HepG2 (cell line): ENCODE data around the gene LTC4S. TPM values are rescaled to one million over a fixed set of nuclear protein-coding genes. Genes with fewer than 3 reads are reported as not detected.

Experiments used
- ATAD3A ChIP-seq: sonication (generic); formaldehyde crosslinking; IDR thresholded peaks from 2 replicates; pipeline ENCODE4 v1.4.0; 2020; ENCODE audit warnings: missing genetic modification reagents
- BORCS8-MEF2B ChIP-seq: sonication (generic); formaldehyde crosslinking; IDR thresholded peaks from 2 replicates; pipeline ENCODE4 v1.8.0; 2022; ENCODE audit warnings: mild to moderate bottlenecking, missing genetic modification reagents
- CCDC6 ChIP-seq: sonication (generic); formaldehyde crosslinking; IDR thresholded peaks from 2 replicates; pipeline ENCODE4 v1.8.1; 2022; ENCODE audit warnings: mild to moderate bottlenecking, missing genetic modification reagents, moderate library complexity
- CENPT ChIP-seq: sonication (generic); formaldehyde crosslinking; IDR thresholded peaks from 2 replicates; pipeline ENCODE4 v1.8.0; 2022; ENCODE audit warnings: low read depth, mild to moderate bottlenecking, moderate library complexity, missing genetic modification reagents
- FOSL2 ChIP-seq: sonication (generic); formaldehyde crosslinking; IDR thresholded peaks from 2 replicates; pipeline ENCODE4 v1.4.0; 2020; ENCODE audit warnings: missing genetic modification reagents
- GTF3A ChIP-seq: sonication (generic); formaldehyde crosslinking; conservative IDR thresholded peaks from 2 replicates; pipeline ENCODE4 v1.4.0; 2020; ENCODE audit warnings: mild to moderate bottlenecking, missing genetic modification reagents
- HHEX ChIP-seq: IDR thresholded peaks from 2 replicates; pipeline ENCODE4 v1.6.1; 2016; ENCODE audit warnings: control low read depth
- HNF4A ChIP-seq: sonication (generic); formaldehyde crosslinking; IDR thresholded peaks from 2 replicates; pipeline ENCODE4 v1.4.0; 2020; ENCODE audit warnings: missing genetic modification reagents
- NFE2L1 ChIP-seq: sonication (generic); formaldehyde crosslinking; IDR thresholded peaks from 2 replicates; pipeline ENCODE4 v1.4.0; 2020; ENCODE audit warnings: missing genetic modification reagents, mild to moderate bottlenecking, borderline replicate concordance
- NR2F1 ChIP-seq, 2 experiments: fragments of 450-650 bp in 1 of 2; formaldehyde crosslinking in 1 of 2; IDR thresholded peaks; 2 replicates each; pipeline versions ENCODE4 v1.5.0 to v1.6.1; 2016 to 2020; ENCODE audit warnings: mild to moderate bottlenecking in 1 of 2, missing compliant biosample characterization in 1 of 2, missing genetic modification reagents in 1 of 2, moderate library complexity in 1 of 2
- PHF8 ChIP-seq: sonication (generic); formaldehyde crosslinking; IDR thresholded peaks from 2 replicates; pipeline ENCODE4 v1.5.0; 2020; ENCODE audit warnings: missing genetic modification reagents
- SAP130 ChIP-seq: IDR thresholded peaks from 2 replicates; pipeline ENCODE4 v1.6.1; 2016; ENCODE audit warnings: low read depth
- SMAD3 ChIP-seq: sonication (generic); formaldehyde crosslinking; IDR thresholded peaks from 2 replicates; pipeline ENCODE4 v1.4.0; 2020; ENCODE audit warnings: missing genetic modification reagents
- SNAPC2 ChIP-seq: sonication (generic); formaldehyde crosslinking; IDR thresholded peaks from 2 replicates; pipeline ENCODE4 v1.8.1; 2022; ENCODE audit warnings: mild to moderate bottlenecking, missing genetic modification reagents
- U2AF1 ChIP-seq: fragments of 200-400 bp; formaldehyde crosslinking; optimal IDR thresholded peaks from 2 replicates; pipeline ENCODE3; 2017; ENCODE audit warnings: mild to moderate bottlenecking, low read depth, low read length
- ZC3H13 ChIP-seq: sonication (generic); formaldehyde crosslinking; IDR thresholded peaks from 2 replicates; pipeline ENCODE4 v1.8.1; 2023; ENCODE audit warnings: mild to moderate bottlenecking, missing genetic modification reagents, moderate library complexity
- ZNF18 ChIP-seq: sonication (generic); formaldehyde crosslinking; IDR thresholded peaks from 2 replicates; pipeline ENCODE4 v1.8.0; 2022; ENCODE audit warnings: mild to moderate bottlenecking, missing genetic modification reagents; ENCODE audit not compliant: insufficient replicate concordance
- ZNF275 ChIP-seq: sonication (generic); formaldehyde crosslinking; IDR thresholded peaks from 2 replicates; pipeline ENCODE4 v1.8.0; 2022; ENCODE audit warnings: missing genetic modification reagents, mild to moderate bottlenecking, inconsistent platforms, borderline replicate concordance
- ZNF296 ChIP-seq: sonication (generic); formaldehyde crosslinking; conservative IDR thresholded peaks from 2 replicates; pipeline ENCODE4 v1.5.0; 2020; ENCODE audit warnings: mild to moderate bottlenecking, missing genetic modification reagents
- ZNF441 ChIP-seq: sonication (generic); formaldehyde crosslinking; IDR thresholded peaks from 2 replicates; pipeline ENCODE4 v1.7.0; 2021; ENCODE audit warnings: missing genetic modification reagents, borderline replicate concordance
- ZNF512B ChIP-seq: sonication (generic); formaldehyde crosslinking; IDR thresholded peaks from 2 replicates; pipeline ENCODE4 v1.5.1; 2020; ENCODE audit warnings: missing genetic modification reagents, mild to moderate bottlenecking, borderline replicate concordance
- ZNF607 ChIP-seq: sonication (generic); formaldehyde crosslinking; IDR thresholded peaks from 2 replicates; pipeline ENCODE4 v1.5.1; 2020; ENCODE audit warnings: missing genetic modification reagents, mild to moderate bottlenecking, borderline replicate concordance
- ZNF672 ChIP-seq: sonication (generic); formaldehyde crosslinking; IDR thresholded peaks from 2 replicates; pipeline ENCODE4 v1.8.1; 2022; ENCODE audit warnings: missing genetic modification reagents
- ZNF891 ChIP-seq: sonication (generic); formaldehyde crosslinking; IDR thresholded peaks from 2 replicates; pipeline ENCODE4 v1.5.0; 2020; ENCODE audit warnings: mild to moderate bottlenecking, missing genetic modification reagents
- ZSCAN9 ChIP-seq: IDR thresholded peaks from 2 replicates; pipeline ENCODE4 v1.6.1; 2016; ENCODE audit warnings: borderline replicate concordance
- polyA plus RNA-seq, 8 experiments: library from polyadenylated mRNA; depleted of rRNA in 3 of 8; stranded (reverse) in 7 of 8; unstranded in 1 of 8; fragments of >200 nt; fragmentation: Illumina TruSeq in 4 of 8; extraction: Trizol in 4 of 8; gene quantifications; 2 replicates each; pipeline versions ENCODE4 v1.2.1 to v1.2.3, GENCODE V29; 2011 to 2016; ENCODE audit warnings: low read depth in 4 of 8, missing spikeins in 1 of 8, mixed read lengths in 1 of 8; ENCODE audit not compliant: insufficient read depth in 1 of 8
- total RNA-seq, 5 experiments: library from RNA; depleted of rRNA; stranded (reverse); fragments of >200 nt; fragmentation: Illumina TruSeq; extraction: Trizol; gene quantifications; 2 replicates each; pipeline ENCODE4 v1.2.3, GENCODE V29; 2016; ENCODE audit warnings: low read depth in 1 of 5

Gene LTC4S
- total and polyA plus RNA-seq, 2 of the 13 experiments (the other 11 are each of a cell fraction or from before 2014, with no cell fraction given), result 0.35 TPM; not detected in 1

- TF ChIP-seq ZNF512B (CRISPR knock-in tag) (0 out of 2 replicates have a peak, but pooled peaks have one; percentile 47), ZNF891 (CRISPR knock-in tag) (0 out of 2 replicates have a peak, but pooled peaks have one; percentile 19), CENPT (CRISPR knock-in tag) (no peak), NFE2L1 (CRISPR knock-in tag) (peak; percentile 92; the same call in 1 of the 2 replicates), HNF4A (CRISPR knock-in tag) (0 out of 2 replicates have a peak, but pooled peaks have one; percentile 14), ATAD3A (CRISPR knock-in tag) (no peak), SAP130 (CRISPR knock-in tag) (peak; percentile 62), SNAPC2 (no peak), U2AF1 (peak; percentile 39), NR2F1 (CRISPR knock-in tag; IDR thresholded peaks at IDR 0.05) (no peak), HHEX (CRISPR knock-in tag) (no peak), ZNF441 (CRISPR knock-in tag) (no peak), ZNF275 (no peak), GTF3A (CRISPR knock-in tag) (no peak), ZNF607 (CRISPR knock-in tag) (peak; percentile 92; the same call in 1 of the 2 replicates), ZSCAN9 (CRISPR knock-in tag) (0 out of 2 replicates have a peak, but pooled peaks have one; percentile 30), ZNF18 (CRISPR knock-in tag) (no peak), ZNF672 (CRISPR knock-in tag) (no peak), CCDC6 (CRISPR knock-in tag) (peak; percentile 81), ZC3H13 (CRISPR knock-in tag) (0 out of 2 replicates have a peak, but pooled peaks have one; percentile 59), ZNF296 (no peak), PHF8 (CRISPR knock-in tag) (0 out of 2 replicates have a peak, but pooled peaks have one; percentile 48), SMAD3 (CRISPR knock-in tag) (0 out of 2 replicates have a peak, but pooled peaks have one; percentile 3), BORCS8-MEF2B (peak; percentile 81; the same call in 1 of the 2 replicates), FOSL2 (CRISPR knock-in tag) (peak; percentile 79)
Observed at GRCh38 chr5:179819296-179820126, 25.7 kb downstream of the LTC4S start (continued).
